GM12878 (cell line): ENCODE data around the gene MLIP. TPM values are rescaled to one million over a fixed set of nuclear protein-coding genes. Genes with fewer than 3 reads are reported as not detected.

Experiments used
- BCLAF1 ChIP-seq: fragments of 450-650 bp; IDR thresholded peaks from 2 replicates; pipeline ENCODE4 v1.6.1; 2017; ENCODE audit warnings: antibody characterized with exemption, mild to moderate bottlenecking, moderate library complexity
- SREBF2 ChIP-seq: IDR thresholded peaks from 2 replicates; pipeline ENCODE4 v1.6.1; 2012; ENCODE audit warnings: mild to moderate bottlenecking, low read length
- ZNF592 ChIP-seq: fragments of 450-650 bp; IDR thresholded peaks from 2 replicates; pipeline ENCODE4 v1.6.1; 2017; ENCODE audit warnings: mild to moderate bottlenecking, moderate library complexity
- polyA plus RNA-seq, 11 experiments: library from polyadenylated mRNA; depleted of rRNA in 4 of 11; unstranded in 6 of 11; stranded (reverse) in 5 of 11; fragments of >200 nt; fragmentation: Nextera tagmentation in 4 of 11; fragmentation: Illumina TruSeq in 1 of 11; extraction: Ambion mirVana in 4 of 11; extraction: Trizol in 1 of 11; gene quantifications; 1 replicate in 1 of 11; 2 replicates in 10 of 11; pipeline versions ENCODE4 v1.2.1 to v1.2.3, GENCODE V29; 2011 to 2016; ENCODE audit warnings: inconsistent platforms in 2 of 11, missing spikeins in 2 of 11, low read depth in 1 of 11
- total RNA-seq, 4 experiments: library from RNA; depleted of rRNA in 3 of 4; stranded (reverse); fragments of >200 nt in 3 of 4; fragmentation: Illumina TruSeq in 1 of 4; extraction: Trizol in 1 of 4; gene quantifications; 2 replicates each; pipeline versions ENCODE4 v1.2.1 to v1.2.3, GENCODE V29; 2013 to 2021
- TF ChIP-seq, protein P1 (sequence below): IDR thresholded peaks from 2 replicates; pipeline ENCODE4 v1.6.1; 2012; ENCODE audit warnings: low read depth, low read length, improper control_type of control experiment

Gene MLIP
- total and polyA plus RNA-seq, 10 of the 15 experiments (the other 5 are each of a cell fraction or from before 2014, with no cell fraction given), result not detected

DNA sequence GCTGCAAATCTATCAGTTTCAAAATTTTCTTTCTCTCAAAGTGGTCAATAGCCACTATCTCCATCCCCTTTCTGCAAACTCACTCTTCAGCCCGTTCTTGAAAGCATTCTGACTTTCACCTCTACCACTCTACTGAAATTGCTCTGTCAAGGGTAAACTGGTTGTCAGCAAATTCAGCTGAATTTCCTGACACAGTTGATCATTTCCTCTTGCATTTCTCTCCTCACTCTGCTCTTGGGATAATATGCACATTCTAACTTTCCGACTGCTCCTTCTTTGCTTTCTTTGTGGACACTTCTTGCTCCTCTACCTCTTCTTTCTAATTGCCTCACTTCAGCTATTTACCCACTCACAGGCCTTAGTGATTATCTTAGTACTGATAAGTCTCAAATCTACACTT, 123.3 kb downstream of the MLIP start (continued):
- TF ChIP-seq SREBF2, result no peak
- TF ChIP-seq BCLAF1, result no peak
- TF ChIP-seq, protein P1, sequence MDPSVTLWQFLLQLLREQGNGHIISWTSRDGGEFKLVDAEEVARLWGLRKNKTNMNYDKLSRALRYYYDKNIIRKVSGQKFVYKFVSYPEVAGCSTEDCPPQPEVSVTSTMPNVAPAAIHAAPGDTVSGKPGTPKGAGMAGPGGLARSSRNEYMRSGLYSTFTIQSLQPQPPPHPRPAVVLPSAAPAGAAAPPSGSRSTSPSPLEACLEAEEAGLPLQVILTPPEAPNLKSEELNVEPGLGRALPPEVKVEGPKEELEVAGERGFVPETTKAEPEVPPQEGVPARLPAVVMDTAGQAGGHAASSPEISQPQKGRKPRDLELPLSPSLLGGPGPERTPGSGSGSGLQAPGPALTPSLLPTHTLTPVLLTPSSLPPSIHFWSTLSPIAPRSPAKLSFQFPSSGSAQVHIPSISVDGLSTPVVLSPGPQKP, result no peak
- no peak for TF ChIP-seq ZNF592
